Neural progenitor cell (in vitro differentiated cells): ENCODE data around the gene PDZRN4.
"Not testable (repeated sequence)": the region's sequence is repeated elsewhere in the genome, so short reads cannot be mapped to it uniquely, and the experiment has no call there.

Source experiments
- EZH2 ChIP-seq: fragments of 200-600 bp; sonication (generic); IDR thresholded peaks from 2 replicates; pipeline ENCODE4 v1.6.1; 2017; ENCODE audit warnings: antibody characterized with exemption, mild to moderate bottlenecking, moderate library complexity
- EZH2phosphoT487 ChIP-seq: fragments of 200-600 bp; sonication (generic); IDR thresholded peaks from 2 replicates; pipeline ENCODE4 v1.6.1; 2017; ENCODE audit warnings: antibody characterized with exemption
- TF ChIP-seq, protein P1 (sequence below): fragments of 200-600 bp; sonication (generic); IDR thresholded peaks from 2 replicates; pipeline ENCODE4 v1.5.1; 2017; ENCODE audit warnings: antibody characterized with exemption, mild to moderate bottlenecking

DNA sequence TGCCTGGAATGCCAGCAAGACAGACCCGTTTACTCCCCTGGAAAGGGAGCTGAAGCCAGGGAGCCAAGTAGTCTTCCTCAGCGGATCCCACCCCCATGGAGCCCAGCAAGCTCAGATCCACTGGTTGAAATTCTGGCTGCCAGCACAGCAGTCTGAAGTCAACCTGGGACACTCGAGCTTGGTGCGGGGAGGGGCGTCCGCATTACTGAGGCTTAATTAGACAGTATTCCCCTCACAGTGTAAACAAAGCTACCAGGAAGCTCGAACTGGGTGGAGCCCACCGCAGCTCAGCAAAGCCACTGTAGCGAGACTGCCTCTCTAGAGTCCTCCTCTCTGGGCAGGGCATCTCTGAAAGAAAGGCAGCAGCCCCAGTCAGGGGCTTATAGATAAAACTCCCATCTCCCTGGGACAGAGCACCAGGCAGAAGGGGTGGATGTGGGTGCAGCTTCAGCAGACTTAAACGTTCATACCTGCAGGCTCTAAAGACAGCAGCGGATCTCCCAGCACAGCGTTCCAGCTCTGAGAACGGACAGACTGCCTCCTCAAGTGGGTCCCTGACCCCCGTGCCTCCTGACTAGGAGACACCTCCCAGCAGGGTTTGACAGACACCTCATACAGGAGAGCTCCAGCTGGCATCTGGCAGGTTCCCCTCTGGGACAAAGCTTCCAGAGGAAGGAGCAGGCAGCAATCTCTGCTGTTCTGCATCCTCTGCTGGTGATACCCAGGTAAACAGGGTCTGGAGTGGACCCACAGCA lies 92.4 kb downstream of the PDZRN4 start:
- TF ChIP-seq, protein P1, sequence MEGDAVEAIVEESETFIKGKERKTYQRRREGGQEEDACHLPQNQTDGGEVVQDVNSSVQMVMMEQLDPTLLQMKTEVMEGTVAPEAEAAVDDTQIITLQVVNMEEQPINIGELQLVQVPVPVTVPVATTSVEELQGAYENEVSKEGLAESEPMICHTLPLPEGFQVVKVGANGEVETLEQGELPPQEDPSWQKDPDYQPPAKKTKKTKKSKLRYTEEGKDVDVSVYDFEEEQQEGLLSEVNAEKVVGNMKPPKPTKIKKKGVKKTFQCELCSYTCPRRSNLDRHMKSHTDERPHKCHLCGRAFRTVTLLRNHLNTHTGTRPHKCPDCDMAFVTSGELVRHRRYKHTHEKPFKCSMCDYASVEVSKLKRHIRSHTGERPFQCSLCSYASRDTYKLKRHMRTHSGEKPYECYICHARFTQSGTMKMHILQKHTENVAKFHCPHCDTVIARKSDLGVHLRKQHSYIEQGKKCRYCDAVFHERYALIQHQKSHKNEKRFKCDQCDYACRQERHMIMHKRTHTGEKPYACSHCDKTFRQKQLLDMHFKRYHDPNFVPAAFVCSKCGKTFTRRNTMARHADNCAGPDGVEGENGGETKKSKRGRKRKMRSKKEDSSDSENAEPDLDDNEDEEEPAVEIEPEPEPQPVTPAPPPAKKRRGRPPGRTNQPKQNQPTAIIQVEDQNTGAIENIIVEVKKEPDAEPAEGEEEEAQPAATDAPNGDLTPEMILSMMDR: not testable (repeated sequence)
- not testable (repeated sequence) for TF ChIP-seq EZH2, EZH2phosphoT487
